AG04449 (cell line): Measurements from ENCODE around the gene ZBTB46.
A peak's percentile ranks its signal among the peaks of the same experiment; 100 is the strongest.

Experiments
- CTCF ChIA-PET: fragments of 350-600 bp; formaldehyde crosslinking; extraction: SDS; loops from one replicate; lab custom pipeline; 2021; ENCODE audit warnings: antibody characterized with exemption; lab: Yijun Ruan, JAX
- POLR2A ChIA-PET: fragments of 400-600, 350-600 bp; formaldehyde crosslinking; extraction: SDS; loops from one replicate; lab custom pipeline; 2020; ENCODE audit warnings: antibody characterized with exemption, inconsistent platforms; lab: Yijun Ruan, JAX
- DNase-seq: peaks from one replicate; pipeline ENCODE4 v3.0.0-alpha.2; 2010; ENCODE audit warnings: low read depth, low spot score
- H3K4me3 ChIP-seq: 2 replicates; pipeline ENCODE4 v1.5.1; 2011; ENCODE audit warnings: low read depth, mild to moderate bottlenecking, control low read depth, low read length
- TF ChIP-seq, protein P1 (sequence below): IDR thresholded peaks from one replicate; pipeline ENCODE4 v1.5.1; 2011; ENCODE audit warnings: mild to moderate bottlenecking, moderate library complexity, low read length, control low read depth, inconsistent platforms; ENCODE audit not compliant: insufficient read depth; ENCODE audit errors: missing control alignments

ZBTB46 gene

DNA sequence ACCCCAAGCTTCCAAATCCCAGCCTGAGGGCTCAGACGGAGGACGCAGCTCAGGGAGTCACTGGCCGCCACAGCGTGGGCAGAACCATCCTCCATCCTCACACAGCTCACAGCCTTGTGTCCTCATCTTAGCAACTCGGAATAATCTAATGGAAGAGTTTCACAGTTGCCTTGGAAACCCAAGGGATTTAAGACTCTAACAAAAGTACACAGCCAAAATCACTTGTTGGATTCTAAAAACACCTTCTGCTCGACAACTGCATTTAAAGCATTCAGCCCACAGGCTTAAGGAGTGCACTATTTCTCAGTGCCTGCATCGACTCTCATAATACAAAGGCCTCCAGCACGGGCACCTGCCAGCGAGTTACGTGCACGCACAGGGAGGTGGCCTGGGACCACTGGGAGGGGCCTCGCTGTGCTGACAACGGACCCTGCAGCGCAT lies 45.4 kb downstream of the ZBTB46 start:
- POLR2A ChIA-PET: interaction anchor here (0.7 to 0.9 kb wide), 2 partner anchors 24 to 79 kb away, joined by 4 read pairs; partner anchors contain the start of gene TPD52L2
- TF ChIP-seq, protein P1, sequence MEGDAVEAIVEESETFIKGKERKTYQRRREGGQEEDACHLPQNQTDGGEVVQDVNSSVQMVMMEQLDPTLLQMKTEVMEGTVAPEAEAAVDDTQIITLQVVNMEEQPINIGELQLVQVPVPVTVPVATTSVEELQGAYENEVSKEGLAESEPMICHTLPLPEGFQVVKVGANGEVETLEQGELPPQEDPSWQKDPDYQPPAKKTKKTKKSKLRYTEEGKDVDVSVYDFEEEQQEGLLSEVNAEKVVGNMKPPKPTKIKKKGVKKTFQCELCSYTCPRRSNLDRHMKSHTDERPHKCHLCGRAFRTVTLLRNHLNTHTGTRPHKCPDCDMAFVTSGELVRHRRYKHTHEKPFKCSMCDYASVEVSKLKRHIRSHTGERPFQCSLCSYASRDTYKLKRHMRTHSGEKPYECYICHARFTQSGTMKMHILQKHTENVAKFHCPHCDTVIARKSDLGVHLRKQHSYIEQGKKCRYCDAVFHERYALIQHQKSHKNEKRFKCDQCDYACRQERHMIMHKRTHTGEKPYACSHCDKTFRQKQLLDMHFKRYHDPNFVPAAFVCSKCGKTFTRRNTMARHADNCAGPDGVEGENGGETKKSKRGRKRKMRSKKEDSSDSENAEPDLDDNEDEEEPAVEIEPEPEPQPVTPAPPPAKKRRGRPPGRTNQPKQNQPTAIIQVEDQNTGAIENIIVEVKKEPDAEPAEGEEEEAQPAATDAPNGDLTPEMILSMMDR: peak; percentile 1
- no peak for DNase-seq
- CTCF ChIA-PET: interaction anchor here (0.7 to 6.1 kb wide), 23 partner anchors 7 to 335 kb away, joined by 3 to 61 read pairs (median 6); partner anchors contain the start of gene TPD52L2
- H3K4me3 ChIP-seq: no peak overlapping the region

DNA sequence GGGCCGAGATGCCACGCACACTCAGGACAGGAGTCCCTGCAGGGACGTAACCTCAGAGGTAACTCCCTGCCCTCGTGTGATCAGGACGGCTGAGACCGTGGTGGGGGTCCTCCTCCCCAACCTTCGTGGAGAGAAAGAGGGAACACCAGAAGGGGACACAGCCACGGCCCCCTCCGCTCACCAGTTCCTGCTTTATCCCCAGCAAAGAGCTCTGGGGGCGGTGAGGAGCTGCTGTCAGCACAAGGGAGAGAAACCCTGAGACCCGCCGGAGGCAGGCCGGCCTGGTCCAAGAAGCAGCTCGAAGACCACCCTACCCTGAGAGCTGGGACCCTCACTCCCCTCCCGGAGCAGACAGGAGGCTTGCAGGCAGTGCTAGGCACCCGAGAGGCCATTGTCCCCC lies 47.1 kb downstream of the ZBTB46 start:
- DNase-seq: no peak
- H3K4me3 ChIP-seq: no peak overlapping the region
- ChIA-PET POLR2A (no interaction called here), CTCF (interaction anchor here (0.9 to 6.1 kb wide), 7 partner anchors 9 to 80 kb away, joined by 3 to 61 read pairs (median 17); partner anchors contain the start of gene TPD52L2)
- TF ChIP-seq, protein P1: no peak

DNA sequence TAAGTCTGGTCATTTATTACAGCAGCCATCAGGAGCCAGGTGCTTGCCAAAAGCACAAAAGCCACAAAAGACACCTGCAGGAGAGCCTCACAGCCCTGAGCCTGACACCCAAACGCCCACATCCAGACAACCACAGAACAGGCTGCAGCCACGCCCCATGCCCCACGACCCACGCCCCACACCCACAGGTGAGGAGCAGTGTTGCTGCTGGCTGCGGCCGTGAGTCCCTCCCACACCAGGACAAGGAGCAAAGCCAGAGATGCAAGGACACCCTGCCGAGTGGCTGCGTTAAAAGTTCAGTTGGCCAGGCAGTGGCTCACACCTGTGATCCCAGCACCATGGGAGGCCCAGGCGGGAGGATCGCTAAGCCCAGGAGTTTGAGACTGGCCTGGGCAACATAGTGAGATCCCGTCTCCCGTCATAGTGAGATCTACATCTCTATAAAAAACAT lies 48.5 kb downstream of the ZBTB46 start:
- TF ChIP-seq, protein P1: no peak
- H3K4me3 ChIP-seq: no peak overlapping the region
- ChIA-PET CTCF (no interaction called here), POLR2A (no interaction called here)
- DNase-seq: no peak

DNA sequence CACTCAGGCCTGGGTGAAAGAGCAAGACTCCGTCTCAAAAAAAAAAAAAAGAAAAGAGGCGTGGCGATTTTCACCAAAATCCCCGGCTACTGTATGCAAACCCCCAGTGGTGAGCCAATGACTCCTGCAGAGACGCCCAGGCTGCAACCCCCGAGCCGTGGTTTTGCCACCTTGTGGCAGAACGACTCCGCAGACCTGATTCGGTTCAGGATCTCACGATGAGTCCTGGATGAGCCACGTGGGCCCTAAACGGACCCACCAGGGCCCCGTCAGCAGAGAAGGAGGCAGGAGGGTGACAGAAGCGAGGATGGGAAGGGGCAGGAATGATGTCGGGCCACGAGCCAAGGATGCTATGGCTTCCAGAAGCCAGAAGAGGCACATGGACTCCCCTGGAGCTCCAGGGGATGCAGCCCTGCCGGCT lies 49.0 kb downstream of the ZBTB46 start:
- no peak for DNase-seq
- ChIA-PET POLR2A (no interaction called here), CTCF (no interaction called here)
- H3K4me3 ChIP-seq: no peak overlapping the region
- TF ChIP-seq, protein P1: no peak

DNA sequence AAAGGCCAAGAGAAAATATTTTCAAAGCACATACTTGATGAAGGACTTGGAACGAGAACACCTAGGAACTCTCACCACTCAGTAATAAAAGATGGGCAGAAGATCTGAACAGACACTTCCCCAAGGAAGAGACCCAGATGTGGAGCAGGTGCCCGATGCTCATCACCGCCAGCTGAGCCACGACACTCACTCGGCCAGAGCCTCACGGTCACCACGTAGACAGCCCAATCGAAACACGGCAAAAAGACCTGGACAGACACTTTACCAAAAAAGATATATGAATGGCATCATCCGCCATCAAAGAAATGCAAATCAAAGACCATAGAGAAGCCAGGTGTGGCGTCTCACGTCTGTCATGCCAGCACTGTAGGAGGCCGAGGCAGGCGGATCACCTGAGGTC lies 49.9 kb downstream of the ZBTB46 start:
- no peak overlapping the region for H3K4me3 ChIP-seq
- POLR2A ChIA-PET: no interaction called here
- CTCF ChIA-PET: interaction anchor here (1.9 kb wide), 1 partner anchor 9 kb away, joined by 7 read pairs; no protein-coding TSS in a partner anchor
- no peak for DNase-seq
- TF ChIP-seq, protein P1: no peak

DNA sequence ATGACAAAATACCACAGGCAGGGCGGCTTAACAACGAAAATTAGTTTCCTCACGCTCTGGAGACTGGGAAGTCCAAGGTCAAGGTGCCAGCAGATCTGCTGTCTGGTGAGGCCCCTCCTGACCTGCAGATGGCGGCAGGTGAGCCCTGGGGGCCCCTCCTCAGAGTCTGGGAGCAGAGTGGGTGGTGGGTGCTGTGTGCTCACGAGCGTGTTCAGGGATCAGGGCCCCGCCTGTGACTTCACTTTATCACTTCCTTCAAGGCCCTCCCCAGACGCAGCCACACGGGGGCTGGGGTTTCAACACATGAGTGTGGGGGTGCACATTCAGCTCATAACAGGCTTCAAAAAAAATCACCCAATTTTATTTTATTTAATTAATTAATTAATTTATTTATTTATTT lies 52.2 kb downstream of the ZBTB46 start:
- ChIA-PET POLR2A (no interaction called here), CTCF (interaction anchor here (1.1 to 1.5 kb wide), 4 partner anchors 7 to 201 kb away, joined by 3 to 5 read pairs (median 3); partner anchors contain the start of gene SAMD10)
- DNase-seq: no peak
- no peak overlapping the region for H3K4me3 ChIP-seq
- TF ChIP-seq, protein P1: no peak
